Astrocyte (in vitro differentiated cells and primary cell): Measurements from ENCODE around the gene SCRN1. TPM values are rescaled to one million over a fixed set of nuclear protein-coding genes. Genes with fewer than 3 reads are reported as not detected.

Source experiments
- DNase-seq: peaks from one replicate; pipeline ENCODE4 v3.0.0-alpha.2; 2010; ENCODE audit warnings: low read depth
- FAIRE-seq: peaks from 2 replicates; lab custom pipeline; 2011; peaks lifted over from hg19 to GRCh38; lab: Jason Lieb, UNC
- H2AFZ ChIP-seq: 2 replicates; pipeline ENCODE4 v1.6.0; 2012; ENCODE audit warnings: low read depth, low read length, inconsistent platforms
- H3K27ac ChIP-seq: 2 replicates; pipeline ENCODE4 v1.5.1; 2011; ENCODE audit warnings: low read depth, low read length, inconsistent platforms
- H3K27me3 ChIP-seq: 2 replicates; pipeline ENCODE4 v1.6.0; 2011; ENCODE audit warnings: low read length, inconsistent platforms; ENCODE audit not compliant: insufficient read depth
- H3K36me3 ChIP-seq: 2 replicates; pipeline ENCODE4 v1.5.1; 2011; ENCODE audit warnings: low read length, inconsistent platforms; ENCODE audit not compliant: insufficient read depth
- H3K4me1 ChIP-seq: 2 replicates; pipeline ENCODE4 v1.5.1; 2011; ENCODE audit warnings: low read length, inconsistent platforms; ENCODE audit not compliant: insufficient read depth
- H3K4me2 ChIP-seq: 2 replicates; pipeline ENCODE4 v1.6.0; 2012; ENCODE audit warnings: low read length, inconsistent platforms
- H3K4me3 ChIP-seq: 2 replicates; pipeline ENCODE4 v1.5.1; 2011; ENCODE audit warnings: low read depth, mild to moderate bottlenecking, low read length, inconsistent platforms; ENCODE audit not compliant: insufficient read depth
- H3K79me2 ChIP-seq: 2 replicates; pipeline ENCODE4 v1.6.0; 2012; ENCODE audit warnings: mild to moderate bottlenecking, low read length, inconsistent platforms; ENCODE audit not compliant: insufficient read depth
- H3K9ac ChIP-seq: 2 replicates; pipeline ENCODE4 v1.6.0; 2012; ENCODE audit warnings: mild to moderate bottlenecking, low read length, inconsistent platforms
- H3K9me3 ChIP-seq: 2 replicates; pipeline ENCODE4 v1.5.1; 2012; ENCODE audit warnings: low read depth, mild to moderate bottlenecking, low read length, inconsistent platforms; ENCODE audit not compliant: insufficient read depth
- H4K20me1 ChIP-seq: 2 replicates; pipeline ENCODE4 v1.6.0; 2012; ENCODE audit warnings: low read length, inconsistent platforms; ENCODE audit not compliant: insufficient read depth
- H3K27ac Mint-ChIP-seq: one replicate; pipeline ENCODE4 v1.8.0; 2021; ENCODE audit warnings: mild to moderate bottlenecking, mixed read lengths; ENCODE audit not compliant: unreplicated experiment
- H3K27me3 Mint-ChIP-seq: one replicate; pipeline ENCODE4 v1.8.0; 2021; ENCODE audit warnings: low read depth, mixed read lengths; ENCODE audit not compliant: unreplicated experiment
- H3K36me3 Mint-ChIP-seq: one replicate; pipeline ENCODE4 v1.8.0; 2021; ENCODE audit warnings: low read depth, mixed read lengths; ENCODE audit not compliant: unreplicated experiment
- H3K4me1 Mint-ChIP-seq: one replicate; pipeline ENCODE4 v1.8.0; 2021; ENCODE audit warnings: low read depth, mixed read lengths; ENCODE audit not compliant: unreplicated experiment
- H3K4me3 Mint-ChIP-seq: one replicate; pipeline ENCODE4 v1.8.0; 2021; ENCODE audit warnings: mild to moderate bottlenecking, moderate library complexity, mixed read lengths; ENCODE audit not compliant: unreplicated experiment
- H3K9me3 Mint-ChIP-seq: one replicate; pipeline ENCODE4 v1.8.0; 2021; ENCODE audit warnings: mild to moderate bottlenecking, mixed read lengths; ENCODE audit not compliant: unreplicated experiment
- CTCF ChIP-seq: IDR thresholded peaks from 2 replicates; pipeline ENCODE4 v1.5.1; 2011; ENCODE audit warnings: low read depth, mild to moderate bottlenecking, inconsistent platforms, low read length, moderate library complexity; ENCODE audit not compliant: insufficient read depth
- EZH2 ChIP-seq: IDR thresholded peaks from 2 replicates; pipeline ENCODE4 v1.6.1; 2012; ENCODE audit warnings: mild to moderate bottlenecking, low read length, inconsistent platforms; ENCODE audit not compliant: insufficient read depth
- total RNA-seq: library from RNA; stranded (reverse); gene quantifications from 2 replicates; pipeline ENCODE4 v1.2.1, GENCODE V29; 2021

SCRN1 gene
- total RNA-seq, 1 donor from 2014 or later: 116 TPM

- Histone ChIP-seq H3K9ac (no peak overlapping the region), H3K4me3 (no peak overlapping the region), H3K9me3 (no peaks in the 10 kb centered on the region), H4K20me1 (peaks cover 23% of the 10 kb centered on the region), H3K4me2 (no peak overlapping the region), H3K27ac (no peak overlapping the region), H3K79me2 (peaks cover 3% of the 10 kb centered on the region), H3K4me1 (no peaks in the 10 kb centered on the region), H3K27me3 (no peaks in the 10 kb centered on the region), H2AFZ (no peak overlapping the region), H3K36me3 (peaks cover 25% of the 10 kb centered on the region)
- FAIRE-seq: no peak
- no peaks in the 10 kb centered on the region for H3K27me3 Mint-ChIP-seq
- no peak for DNase-seq
- H3K4me1 Mint-ChIP-seq: peaks cover 18% of the 10 kb centered on the region
- H3K36me3 Mint-ChIP-seq: peaks cover 16% of the 10 kb centered on the region
- no peak overlapping the region for H3K4me3 Mint-ChIP-seq
- peaks cover 2% of the 10 kb centered on the region for H3K9me3 Mint-ChIP-seq
- no peak for TF ChIP-seq CTCF
- no peak for TF ChIP-seq EZH2
- no peak overlapping the region for H3K27ac Mint-ChIP-seq
These were observed 69.8 kb downstream of the SCRN1 start for GRCh38 chr7:29919790-29920189.

GRCh38 chr7:29918850-29919249 lies 70.8 kb downstream of the SCRN1 start:
- no peak overlapping the region for H3K4me3 Mint-ChIP-seq
- H3K36me3 ChIP-seq: peaks cover 25% of the 10 kb centered on the region
- no peak overlapping the region for H3K4me2 ChIP-seq
- no peak overlapping the region for H3K27ac Mint-ChIP-seq
- H3K9me3 ChIP-seq: no peaks in the 10 kb centered on the region
- H3K4me1 Mint-ChIP-seq: peaks cover 9% of the 10 kb centered on the region
- H3K79me2 ChIP-seq: peaks cover 3% of the 10 kb centered on the region
- DNase-seq (no peak), FAIRE-seq (no peak)
- no peak overlapping the region for H3K4me3 ChIP-seq
- no peak overlapping the region for H3K27ac ChIP-seq
- peaks cover 10% of the 10 kb centered on the region for H3K36me3 Mint-ChIP-seq
- no peaks in the 10 kb centered on the region for H3K4me1 ChIP-seq
- TF ChIP-seq CTCF (no peak), EZH2 (no peak)
- no peak overlapping the region for H3K9ac ChIP-seq
- H3K9me3 Mint-ChIP-seq: no peaks in the 10 kb centered on the region
- no peaks in the 10 kb centered on the region for H3K27me3 ChIP-seq
- H3K27me3 Mint-ChIP-seq: no peaks in the 10 kb centered on the region
- no peak overlapping the region for H2AFZ ChIP-seq
- H4K20me1 ChIP-seq: peaks cover 18% of the 10 kb centered on the region

- Histone ChIP-seq H3K9ac (no peak overlapping the region), H2AFZ (no peak overlapping the region), H3K79me2 (peaks cover 3% of the 10 kb centered on the region), H3K27me3 (no peaks in the 10 kb centered on the region), H3K27ac (no peak overlapping the region), H3K9me3 (no peaks in the 10 kb centered on the region), H4K20me1 (peaks cover 18% of the 10 kb centered on the region), H3K4me1 (no peaks in the 10 kb centered on the region), H3K4me2 (no peak overlapping the region), H3K36me3 (peaks cover 13% of the 10 kb centered on the region), H3K4me3 (no peak overlapping the region)
- DNase-seq (no peak), FAIRE-seq (no peak)
- no peaks in the 10 kb centered on the region for H3K27me3 Mint-ChIP-seq
- peaks cover 8% of the 10 kb centered on the region for H3K4me1 Mint-ChIP-seq
- TF ChIP-seq EZH2: no peak
- TF ChIP-seq CTCF: no peak
- H3K36me3 Mint-ChIP-seq: peaks cover 10% of the 10 kb centered on the region
- no peak overlapping the region for H3K4me3 Mint-ChIP-seq
- no peaks in the 10 kb centered on the region for H3K9me3 Mint-ChIP-seq
- H3K27ac Mint-ChIP-seq: no peak overlapping the region
These were observed 72.0 kb downstream of the SCRN1 start for GRCh38 chr7:29917641-29918040.
